ENCODE results near the gene DIRAS1. TPM values are rescaled to one million over a fixed set of nuclear protein-coding genes. Genes with fewer than 3 reads are reported as not detected.
A peak's percentile ranks its signal among the peaks of the same experiment; 100 is the strongest.

The DIRAS1 gene
- polyA plus RNA-seq, 3 donors, result 2.9 to 3.6 (median 3.5) TPM

DNA sequence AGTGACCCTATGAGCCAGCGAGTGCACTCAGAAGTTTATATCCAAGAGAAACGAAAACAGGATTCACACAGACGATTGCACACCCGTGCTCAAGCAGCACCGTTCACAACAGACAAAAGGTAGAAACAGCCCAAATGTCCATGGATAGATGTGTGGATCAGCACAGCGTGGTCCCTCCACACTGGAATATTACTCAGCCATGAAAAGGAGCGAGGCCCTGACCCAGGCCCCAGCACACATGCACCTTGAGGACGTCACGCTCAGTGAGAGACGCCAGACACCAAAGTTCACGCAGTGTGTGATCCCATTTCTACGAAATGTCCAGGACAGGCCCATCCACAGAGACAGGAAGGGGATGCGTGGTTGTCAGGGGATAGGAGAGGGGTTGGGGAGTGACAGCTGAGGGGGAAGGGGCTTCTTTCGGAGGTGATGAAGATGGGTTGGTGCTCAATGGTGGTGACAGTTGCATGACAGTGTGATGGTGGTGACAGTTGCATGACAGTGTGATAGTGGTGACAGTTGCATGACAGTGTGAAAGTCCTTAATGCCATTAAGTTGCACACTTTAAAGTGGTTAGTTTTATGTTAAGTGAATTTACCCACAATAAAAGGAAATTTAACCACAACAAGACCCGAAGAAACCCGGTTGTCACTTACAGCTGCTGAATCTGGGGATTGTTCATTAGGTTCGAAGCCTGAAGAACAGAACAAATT lies 37.6 kb upstream of the DIRAS1 start:
- no peak for DNase-seq (ENCODE audit: extremely low read depth in 1 of 11, low read depth in 9 of 11, low spot score in 4 of 11)

DNA sequence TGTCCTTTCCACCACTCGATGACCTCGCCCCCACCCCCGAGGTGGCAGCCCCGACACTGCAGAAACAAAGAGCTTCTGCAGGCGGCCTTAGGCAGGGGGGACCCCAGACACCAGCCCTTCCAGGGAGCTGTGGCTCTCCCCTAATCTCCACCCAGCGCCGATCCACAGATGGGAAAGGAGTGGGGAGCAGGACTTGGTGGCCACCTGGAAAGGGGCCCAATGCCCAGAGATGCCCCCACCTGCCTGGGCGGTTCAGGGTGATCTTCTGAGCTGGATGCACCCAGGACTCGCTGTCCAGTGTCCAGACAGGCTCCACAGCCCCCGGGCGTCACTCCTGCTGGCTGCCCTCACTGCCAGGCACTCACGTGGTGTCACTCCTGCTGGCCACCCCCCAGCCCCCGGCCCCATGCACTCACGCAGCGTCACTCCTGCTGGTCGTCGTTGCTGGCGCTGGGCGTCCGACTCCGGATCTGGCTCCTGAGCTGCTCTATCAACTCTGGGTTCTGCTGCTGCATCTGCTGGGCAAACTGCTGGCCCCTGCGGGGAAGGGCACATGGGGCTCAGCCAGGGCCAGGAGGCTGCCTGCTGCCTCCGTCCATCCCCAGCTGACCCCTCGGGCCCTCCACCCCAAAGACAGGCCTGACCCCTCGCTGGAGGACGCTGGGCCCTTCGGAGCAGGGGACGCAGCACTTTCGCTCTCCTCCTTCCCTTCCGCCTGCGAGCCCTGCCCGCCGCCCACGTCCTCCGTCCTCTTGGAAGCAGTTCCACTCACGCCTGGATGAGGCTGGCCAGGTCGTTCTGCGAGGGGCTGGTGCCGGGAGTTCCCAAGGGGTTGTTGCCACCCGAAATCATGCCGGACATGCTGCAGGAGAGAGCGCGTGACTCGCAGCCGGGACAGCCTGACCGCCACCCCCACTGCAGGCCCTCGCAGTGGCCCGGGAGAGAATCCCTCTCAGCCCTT lies 36.0 kb upstream of the DIRAS1 start:
- no peak for DNase-seq (ENCODE audit: extremely low read depth in 1 of 11, low read depth in 9 of 11, low spot score in 4 of 11)

DNA sequence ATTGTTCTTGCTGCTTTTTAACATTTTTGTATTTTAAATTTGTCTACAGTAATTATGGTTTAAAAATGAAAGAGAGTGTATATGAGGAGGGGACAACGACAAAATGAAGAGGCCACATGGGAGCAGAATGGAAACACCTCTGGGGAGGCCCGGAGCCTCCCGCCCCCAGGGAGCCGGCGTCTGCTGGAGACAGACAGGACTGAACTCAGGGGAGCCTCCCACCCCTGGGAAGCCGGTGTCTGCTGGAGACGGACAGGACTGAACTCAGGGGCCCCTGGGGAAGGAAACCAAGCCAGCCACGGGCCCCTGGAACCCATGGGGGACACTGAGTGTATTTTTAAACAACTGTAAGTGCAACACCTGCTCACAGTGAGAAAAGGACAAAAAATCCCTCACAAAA lies 35.3 kb upstream of the DIRAS1 start:
- no peak for DNase-seq (ENCODE audit: extremely low read depth in 1 of 11, low read depth in 9 of 11, low spot score in 4 of 11)

- DNase-seq (ENCODE audit: extremely low read depth in 1 of 11, low read depth in 9 of 11, low spot score in 4 of 11), result no peak
Measured at GRCh38 chr19:2755811-2756210, 34.6 kb upstream of the DIRAS1 start.

GRCh38 chr19:2755448-2755705 lies 34.2 kb upstream of the DIRAS1 start:
- DNase-seq (ENCODE audit: extremely low read depth in 1 of 11, low read depth in 9 of 11, low spot score in 4 of 11), result no peak

GRCh38 chr19:2754659-2755447 lies 33.7 kb upstream of the DIRAS1 start:
- no peak for DNase-seq (ENCODE audit: extremely low read depth in 1 of 11, low read depth in 9 of 11, low spot score in 4 of 11)

- DNase-seq (ENCODE audit: extremely low read depth in 1 of 11, low read depth in 9 of 11, low spot score in 4 of 11), result no peak
Measured at GRCh38 chr19:2751438-2751830, 30.3 kb upstream of the DIRAS1 start.

DNA sequence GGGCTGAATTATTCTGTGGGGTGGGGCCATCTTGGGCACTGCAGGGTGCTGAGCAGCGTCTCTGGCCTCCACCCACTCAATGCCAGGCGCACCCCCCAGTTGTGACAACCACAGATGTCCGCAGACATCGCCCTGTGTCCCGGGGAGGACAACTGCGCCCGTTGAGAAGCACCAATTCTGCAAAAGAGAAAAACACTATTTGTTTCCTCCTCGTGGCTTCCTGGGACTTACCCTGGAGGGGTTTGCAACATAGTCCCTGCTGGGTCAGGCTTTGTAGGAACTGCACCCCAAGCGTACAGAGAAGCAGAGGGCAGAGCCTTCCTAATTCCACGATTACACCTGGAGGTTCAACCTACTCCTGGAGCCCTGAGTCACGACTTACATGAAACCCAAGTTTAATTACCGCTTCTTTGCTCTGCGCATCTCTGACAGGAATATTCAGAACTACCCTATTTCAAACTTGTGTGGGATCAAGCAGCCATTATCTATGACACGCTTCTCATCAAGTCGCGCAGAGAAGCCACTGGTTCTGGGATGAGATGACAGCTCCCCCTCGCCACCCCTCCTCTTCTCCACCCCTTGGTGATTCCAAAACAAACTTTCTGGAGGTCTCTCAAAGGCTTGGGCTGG lies 29.8 kb upstream of the DIRAS1 start:
- DNase-seq (ENCODE audit: extremely low read depth in 1 of 11, low read depth in 9 of 11, low spot score in 4 of 11), result no peak

GRCh38 chr19:2747349-2747748 lies 26.2 kb upstream of the DIRAS1 start:
- DNase-seq (ENCODE audit: extremely low read depth in 1 of 11, low read depth in 9 of 11, low spot score in 4 of 11), result no peak

GRCh38 chr19:2744113-2744512 lies 22.9 kb upstream of the DIRAS1 start:
- DNase-seq (ENCODE audit: extremely low read depth in 1 of 11, low read depth in 9 of 11, low spot score in 4 of 11), result no peak

DNA sequence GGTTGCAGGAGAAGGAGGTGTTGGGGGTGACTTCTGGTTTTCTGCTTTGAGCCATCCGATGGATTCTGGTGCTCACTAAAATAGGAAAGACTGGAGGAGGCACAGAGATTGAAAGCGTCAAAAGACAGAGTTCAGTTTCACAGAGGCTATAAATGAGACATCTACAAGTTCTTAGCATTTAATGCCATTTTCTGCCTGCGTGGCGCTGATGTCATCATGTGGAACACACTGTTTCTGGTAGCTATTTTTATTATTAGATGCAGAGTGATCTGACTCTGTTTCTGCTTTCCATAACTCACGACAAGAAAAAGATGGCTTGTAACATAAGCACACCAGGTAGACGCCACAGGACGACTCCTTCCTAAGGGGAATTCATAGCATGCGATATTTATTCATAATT lies 21.9 kb upstream of the DIRAS1 start:
- DNase-seq (ENCODE audit: extremely low read depth in 1 of 11, low read depth in 9 of 11, low spot score in 4 of 11), result no peak

GRCh38 chr19:2740314-2740656 lies 19.1 kb upstream of the DIRAS1 start:
- no peak for DNase-seq (ENCODE audit: extremely low read depth in 1 of 11, low read depth in 9 of 11, low spot score in 4 of 11)

GRCh38 chr19:2739602-2740313 lies 18.6 kb upstream of the DIRAS1 start, which contains the start of gene SLC39A3:
Gene SLC39A3 (minus strand): TSS chr19:2740017. CDS start chr19:2737257, 2,760 bp downstream.
- peak; percentile 94 to 99 (median 99) for DNase-seq (ENCODE audit: extremely low read depth in 1 of 11, low read depth in 9 of 11, low spot score in 4 of 11)

GRCh38 chr19:2736550-2737190 lies 15.5 kb upstream of the DIRAS1 start:
- no peak for DNase-seq (ENCODE audit: extremely low read depth in 1 of 11, low read depth in 9 of 11, low spot score in 4 of 11)

DNA sequence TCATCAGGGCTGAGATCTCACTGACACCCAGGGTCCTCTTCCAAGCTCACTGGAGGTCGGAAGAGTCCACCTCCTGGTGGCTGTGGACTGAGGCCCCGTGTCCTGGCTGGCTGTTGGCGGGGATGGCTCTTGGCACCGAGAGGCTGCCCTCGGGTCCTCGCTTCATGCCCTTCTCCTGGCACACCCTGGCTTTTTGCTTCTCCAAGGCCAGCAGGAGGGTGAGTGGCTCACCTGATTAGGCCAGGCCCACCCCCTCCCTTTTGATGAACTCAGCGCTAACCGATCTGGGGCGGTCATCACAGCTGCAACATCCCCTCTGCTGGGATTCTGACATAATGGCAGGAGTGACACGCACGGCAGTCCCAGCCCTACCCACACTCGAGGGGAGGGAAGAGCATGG lies 14.2 kb upstream of the DIRAS1 start:
- no peak for DNase-seq (ENCODE audit: extremely low read depth in 1 of 11, low read depth in 9 of 11, low spot score in 4 of 11)

DNA sequence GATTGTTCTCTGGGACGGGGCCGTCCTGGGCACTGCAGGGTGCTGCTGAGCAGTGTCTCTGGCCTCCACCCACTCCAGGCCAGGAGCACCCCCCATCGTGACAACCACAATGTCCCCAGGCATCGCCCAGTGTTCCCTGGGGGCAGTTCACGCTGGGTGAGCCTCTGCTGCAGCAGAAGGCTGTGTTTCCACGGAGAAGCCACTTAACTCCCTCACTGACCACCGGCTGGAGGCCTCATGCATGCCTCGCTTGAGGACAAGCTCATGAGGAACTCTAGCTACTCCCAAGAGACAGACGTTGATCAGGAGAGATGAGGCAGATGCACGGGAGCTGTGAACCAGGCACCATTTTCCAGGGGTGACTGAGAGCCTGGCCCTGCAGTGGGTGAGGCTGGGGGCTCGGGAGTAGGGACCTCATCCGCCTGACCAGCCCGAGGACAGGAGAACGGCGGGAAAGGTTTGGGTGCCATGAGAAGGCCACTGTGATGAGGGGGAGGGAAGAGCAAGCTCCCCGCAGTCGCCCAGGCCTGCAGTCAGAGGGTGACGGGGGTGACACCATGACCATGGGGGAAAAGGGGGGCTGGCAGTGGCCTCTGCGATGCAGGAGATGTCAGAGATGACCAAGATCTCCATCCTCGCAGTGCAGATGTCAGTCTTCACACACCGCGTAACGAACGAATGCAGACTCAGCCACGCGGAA lies 13.6 kb upstream of the DIRAS1 start:
- DNase-seq (ENCODE audit: extremely low read depth in 1 of 11, low read depth in 9 of 11, low spot score in 4 of 11), result no peak

GRCh38 chr19:2733930-2734588 lies 12.9 kb upstream of the DIRAS1 start:
- no peak for DNase-seq (ENCODE audit: extremely low read depth in 1 of 11, low read depth in 9 of 11, low spot score in 4 of 11)

Measured in renal cortex interstitium (tissue), 11 donors.